GM18870 (cell line): Measurements from ENCODE around the gene GNAS.
"Not testable (repeated sequence)": the region's sequence is repeated elsewhere in the genome, so short reads cannot be mapped to it uniquely, and the experiment has no call there.

Experiments
- ATAC-seq: cut with Tn5 transposase; IDR thresholded peaks from one replicate; pipeline ENCODE4 v1.9.1; 2021; ENCODE audit warnings: moderate library complexity; ENCODE audit not compliant: unreplicated experiment

Gene GNAS

GRCh38 chr20:58852543-58853271 lies at the start of gene GNAS:
TSS of gene GNAS (plus strand) at chr20:58852716.
- no peak for ATAC-seq

GRCh38 chr20:58803533-58803932 lies 49.0 kb upstream of the GNAS start:
- no peak for ATAC-seq

GRCh38 chr20:58807801-58808200 lies 44.7 kb upstream of the GNAS start:
- ATAC-seq, result no peak

- ATAC-seq, result no peak
Measured at GRCh38 chr20:58808271-58809046, 44.1 kb upstream of the GNAS start.

GRCh38 chr20:58810116-58810878 lies 42.2 kb upstream of the GNAS start:
- no peak for ATAC-seq

GRCh38 chr20:58810879-58811250 lies 41.7 kb upstream of the GNAS start:
- no peak for ATAC-seq

- no peak for ATAC-seq
Measured at GRCh38 chr20:58811334-58811733, 41.2 kb upstream of the GNAS start.

- ATAC-seq, result no peak
Measured at GRCh38 chr20:58813369-58813768, 39.1 kb upstream of the GNAS start.

- ATAC-seq, result no peak
Measured at GRCh38 chr20:58815448-58815847, 37.1 kb upstream of the GNAS start.

- ATAC-seq, result no peak
Measured at GRCh38 chr20:58816051-58816450, 36.5 kb upstream of the GNAS start.

- no peak for ATAC-seq
Measured at GRCh38 chr20:58816957-58817651, 35.4 kb upstream of the GNAS start.

GRCh38 chr20:58817748-58818147 lies 34.8 kb upstream of the GNAS start:
- no peak for ATAC-seq

- ATAC-seq, result no peak
Measured at GRCh38 chr20:58818586-58819285, 33.8 kb upstream of the GNAS start.

- ATAC-seq, result no peak
Measured at GRCh38 chr20:58819921-58820320, 32.6 kb upstream of the GNAS start.

GRCh38 chr20:58820515-58820914 lies 32.0 kb upstream of the GNAS start:
- ATAC-seq, result not testable (repeated sequence)

- no peak for ATAC-seq
Measured at GRCh38 chr20:58822149-58822548, 30.4 kb upstream of the GNAS start.

GRCh38 chr20:58822748-58823730 lies 29.5 kb upstream of the GNAS start:
- no peak for ATAC-seq

GRCh38 chr20:58824843-58825242 lies 27.7 kb upstream of the GNAS start:
- no peak for ATAC-seq

- no peak for ATAC-seq
Measured at GRCh38 chr20:58825450-58825849, 27.1 kb upstream of the GNAS start.
